HG03520 (cell line): ENCODE measurements around the gene PKNOX2.

Experiments used
- ATAC-seq: cut with Tn5 transposase; IDR thresholded peaks from one replicate; pipeline ENCODE4 v1.9.1; 2021; ENCODE audit warnings: mild to moderate bottlenecking, moderate library complexity; ENCODE audit not compliant: unreplicated experiment

Gene PKNOX2

GRCh38 chr11:125228993-125229392 is 64.4 kb downstream of the PKNOX2 start:
- ATAC-seq, result no peak

DNA sequence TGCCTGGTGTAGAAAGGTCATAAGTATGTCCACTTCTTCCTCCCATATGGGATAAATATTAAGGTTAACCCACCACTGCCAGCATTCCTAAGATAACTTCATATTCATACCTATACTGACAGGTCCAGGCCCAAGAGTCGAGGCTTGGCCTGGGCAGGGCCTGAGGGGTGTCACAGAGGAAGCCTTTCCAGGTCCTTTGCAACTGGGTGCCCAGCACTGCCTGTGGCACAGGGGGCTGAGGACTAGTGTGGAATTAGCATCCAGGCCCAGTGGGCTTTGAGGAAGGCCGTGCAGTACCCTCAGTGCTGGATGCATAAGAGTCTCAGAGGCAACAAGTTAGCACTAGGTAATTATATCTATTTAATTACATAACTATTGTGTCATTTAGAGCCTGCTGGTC is 65.4 kb downstream of the PKNOX2 start:
- no peak for ATAC-seq

GRCh38 chr11:125233116-125233515 is 68.6 kb downstream of the PKNOX2 start:
- no peak for ATAC-seq

DNA sequence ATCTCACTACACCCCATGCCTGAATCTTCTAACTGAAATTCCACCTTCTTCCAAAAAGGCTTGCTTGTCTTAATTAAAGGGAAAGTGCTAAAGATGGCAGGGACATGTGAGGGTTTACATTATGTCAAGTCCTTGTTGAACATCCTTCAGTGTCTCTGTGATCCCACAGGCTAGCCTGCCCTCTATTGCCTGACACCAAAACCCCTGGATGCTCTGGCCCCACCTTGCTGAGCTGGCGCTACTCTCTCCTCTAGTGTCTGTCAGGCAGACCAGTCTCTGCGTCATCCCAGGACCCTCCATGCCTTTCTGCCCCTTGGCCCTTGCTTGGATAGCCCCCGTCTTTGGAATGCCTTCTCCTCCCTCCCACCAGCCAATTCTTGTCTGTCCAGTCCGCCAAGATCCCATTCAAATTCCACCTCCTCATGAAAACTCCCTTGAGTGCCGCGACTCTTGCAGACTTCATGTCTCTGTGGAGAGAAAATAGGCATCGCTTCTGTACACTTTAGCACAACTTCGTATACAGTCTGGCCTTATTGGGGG is 69.3 kb downstream of the PKNOX2 start:
- no peak for ATAC-seq

GRCh38 chr11:125235071-125235471 is 70.5 kb downstream of the PKNOX2 start:
- no peak for ATAC-seq

GRCh38 chr11:125236072-125236825 is 71.7 kb downstream of the PKNOX2 start:
- ATAC-seq, result no peak

DNA sequence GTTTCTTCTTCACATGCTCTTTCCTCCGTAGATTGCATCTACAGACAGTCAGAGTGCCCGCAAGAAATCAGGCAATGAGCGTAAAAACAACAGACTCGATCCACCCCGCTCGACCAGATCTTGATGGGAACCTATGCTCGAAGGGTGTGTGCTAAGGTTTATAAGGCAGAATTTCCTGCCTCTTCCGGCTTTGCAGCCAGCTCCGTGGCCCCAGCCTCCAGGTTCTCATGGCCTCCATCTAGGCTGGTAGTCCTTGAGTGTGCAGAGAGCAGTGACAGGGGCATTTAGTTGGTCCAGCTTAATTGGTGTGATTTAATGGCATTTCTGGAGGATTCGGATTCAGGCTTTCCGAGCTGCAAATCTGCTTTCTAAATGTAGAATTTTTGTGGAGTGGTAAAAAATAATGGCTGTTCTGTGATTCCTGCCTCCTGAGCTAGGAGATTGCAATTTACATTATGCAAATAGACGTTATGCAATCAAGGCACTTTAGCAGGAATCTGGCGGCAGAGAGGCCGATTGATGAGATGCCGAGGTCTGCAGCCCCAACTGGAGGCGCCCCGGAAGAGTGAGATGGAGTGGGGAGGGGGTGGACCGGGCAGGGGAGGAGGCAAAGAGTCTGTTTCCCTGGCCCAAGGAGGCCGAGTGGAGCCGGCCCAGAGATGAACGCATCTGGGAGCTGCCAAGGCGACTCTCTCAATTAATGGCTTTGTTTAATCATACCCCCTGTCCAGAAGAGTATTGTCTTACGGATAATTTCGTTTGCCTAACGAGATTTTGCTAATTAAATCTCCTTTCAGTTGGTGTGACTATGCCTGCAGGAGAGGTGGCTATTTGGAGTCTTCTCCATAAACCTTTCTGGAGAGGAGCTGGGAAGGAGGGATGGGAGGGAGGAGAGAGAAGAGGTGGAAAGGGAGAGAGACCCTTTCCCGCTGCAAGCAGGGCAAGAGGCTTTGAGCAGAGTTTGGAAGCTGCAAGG is 75.3 kb downstream of the PKNOX2 start:
- ATAC-seq, result no peak

- no peak for ATAC-seq
Measured at GRCh38 chr11:125241104-125241503, 76.6 kb downstream of the PKNOX2 start.

- no peak for ATAC-seq
Measured at GRCh38 chr11:125242141-125242775, 77.7 kb downstream of the PKNOX2 start.

- no peak for ATAC-seq
Measured at GRCh38 chr11:125244166-125244565, 79.6 kb downstream of the PKNOX2 start.

DNA sequence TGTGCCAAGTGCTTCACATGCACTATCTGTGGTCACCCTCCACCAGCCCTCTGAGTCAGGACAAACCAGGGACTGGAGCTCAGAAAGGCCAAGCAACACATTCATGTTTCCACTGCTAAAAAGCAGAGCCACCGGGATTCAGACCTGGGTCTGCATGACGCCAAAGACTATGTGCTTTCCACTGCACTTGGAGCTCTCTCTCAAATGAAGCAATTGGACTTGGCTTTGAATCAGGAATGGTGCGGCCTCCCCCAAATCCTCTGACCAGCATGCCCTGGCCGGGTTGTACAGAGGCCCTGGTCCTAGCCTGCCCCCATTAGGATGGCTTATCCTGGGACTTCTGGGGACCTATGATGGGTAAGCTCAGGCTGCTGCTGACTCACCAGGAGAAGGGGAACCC is 80.7 kb downstream of the PKNOX2 start:
- ATAC-seq, result no peak

- no peak for ATAC-seq
Measured at GRCh38 chr11:125247431-125247830, 82.9 kb downstream of the PKNOX2 start.

GRCh38 chr11:125250318-125251213 is 86.0 kb downstream of the PKNOX2 start:
- no peak for ATAC-seq

GRCh38 chr11:125251214-125251545 is 86.6 kb downstream of the PKNOX2 start:
- no peak for ATAC-seq

- ATAC-seq, result no peak
Measured at GRCh38 chr11:125251956-125252355, 87.4 kb downstream of the PKNOX2 start.

- no peak for ATAC-seq
Measured at GRCh38 chr11:125253289-125253688, 88.7 kb downstream of the PKNOX2 start.

- ATAC-seq, result no peak
Measured at GRCh38 chr11:125253795-125254525, 89.4 kb downstream of the PKNOX2 start.

- no peak for ATAC-seq
Measured at GRCh38 chr11:125256541-125257189, 92.1 kb downstream of the PKNOX2 start.

DNA sequence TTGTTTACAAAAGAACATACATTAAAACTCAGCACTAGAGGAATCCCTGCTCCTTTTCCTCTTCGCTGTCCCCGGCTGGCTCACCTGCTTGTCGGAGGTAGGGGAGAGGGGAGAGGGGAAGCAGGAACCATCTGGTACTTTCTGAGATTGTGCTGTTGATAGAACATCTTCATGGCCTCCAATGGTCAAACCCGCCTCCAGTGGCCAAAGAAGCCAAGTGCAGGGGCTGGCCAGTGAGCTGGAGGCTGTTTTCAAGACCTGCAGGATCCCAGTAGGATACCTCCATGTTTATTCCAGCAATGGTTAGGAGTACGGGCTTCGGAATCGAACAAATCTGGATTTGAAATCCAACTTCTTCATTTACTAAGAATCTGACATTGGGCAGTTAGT is 92.6 kb downstream of the PKNOX2 start:
- no peak for ATAC-seq
